Retina (tissue), 1 donor: ENCODE measurements around the gene MAN2B1.
"Not testable (repeated sequence)": the region's sequence is repeated elsewhere in the genome, so short reads cannot be mapped to it uniquely, and the experiment has no call there.

Experiments
- DNase-seq: peaks from one replicate; pipeline ENCODE4 v3.0.0-alpha.2; 2016

The MAN2B1 gene

GRCh38 chr19:12687496-12688196, 21.1 kb upstream of the MAN2B1 start, which contains the start of gene GNG14:
Gene GNG14, plus strand, starts transcription at chr19:12687998. Its CDS starts 51 bp downstream, at chr19:12688049.
- DNase-seq, result no peak

- DNase-seq, result no peak
These were observed 19.3 kb upstream of the MAN2B1 start for GRCh38 chr19:12685831-12686230.

DNA sequence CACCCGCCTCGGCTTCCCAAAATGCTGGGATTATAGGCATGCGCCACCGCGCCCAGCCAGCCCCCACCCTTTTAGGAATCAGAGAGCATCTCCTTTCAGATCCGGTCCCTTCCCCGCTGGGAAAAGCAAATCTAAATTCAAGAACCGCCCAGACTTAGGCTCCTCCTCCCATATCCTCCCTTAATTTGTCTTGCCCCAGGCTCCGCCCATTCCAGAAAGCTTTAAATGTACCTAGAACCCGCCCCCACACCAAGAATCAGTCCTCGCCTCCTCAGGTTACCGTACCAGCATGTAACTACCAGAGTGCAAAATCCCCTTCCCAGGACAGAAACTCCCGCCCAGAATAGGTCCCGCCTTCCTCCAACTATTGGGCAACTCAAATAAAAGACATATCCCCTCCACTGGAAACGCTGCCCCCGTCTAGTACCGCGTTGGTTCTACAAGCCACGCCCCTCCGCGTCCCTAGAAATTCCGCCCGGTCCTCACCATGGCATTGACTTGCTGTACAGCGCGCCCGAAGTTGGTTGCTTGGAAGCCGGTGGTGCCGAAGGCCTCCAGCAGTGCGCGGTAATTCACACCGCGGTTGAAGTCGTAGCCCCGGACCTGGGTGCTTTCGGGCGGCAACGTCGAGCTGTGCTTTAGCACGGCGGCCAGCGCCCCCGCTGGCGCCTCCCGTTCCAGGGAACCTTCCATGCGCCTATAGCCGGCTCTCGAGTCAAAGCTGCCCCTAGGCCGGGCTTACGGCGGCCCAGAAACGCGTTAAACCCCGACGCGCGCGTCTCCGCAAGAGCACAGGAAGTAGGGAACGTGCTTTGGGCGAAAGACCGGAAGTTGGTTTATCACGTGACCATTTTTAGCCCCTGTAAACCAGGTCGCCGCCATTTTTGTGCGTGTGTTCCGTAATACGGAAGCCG, 14.8 kb upstream of the MAN2B1 start, which contains the start of gene DHPS:
TSS of gene DHPS (minus strand) at position 807 of the 914 bp plus-strand sequence. CDS start at position 693, 114 bp downstream.
- DNase-seq, result peak; percentile 97

DNA sequence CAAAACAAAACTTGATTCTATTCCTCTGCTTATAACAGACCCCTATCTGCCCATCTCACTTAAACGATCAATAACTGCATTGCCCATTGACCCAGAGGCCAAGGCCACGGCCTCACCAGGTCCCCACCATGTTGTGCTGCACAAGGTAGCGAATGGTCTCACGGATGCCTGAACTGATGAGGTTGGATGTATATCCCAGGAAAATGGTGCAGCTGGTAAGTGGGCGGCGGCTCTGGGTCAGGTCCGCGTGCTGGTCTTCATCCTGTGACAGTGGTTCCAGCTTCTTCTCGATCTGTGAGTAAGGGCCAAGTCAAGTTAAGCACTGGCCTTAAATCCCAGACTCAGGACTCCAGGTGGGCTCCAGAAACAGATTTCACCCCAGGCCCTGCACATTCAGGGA, 13.5 kb upstream of the MAN2B1 start:
- no peak for DNase-seq

GRCh38 chr19:12678039-12678438, 11.5 kb upstream of the MAN2B1 start:
- not testable (repeated sequence) for DNase-seq

- DNase-seq, result no peak
These were observed 10.4 kb upstream of the MAN2B1 start for GRCh38 chr19:12676928-12677327.

DNA sequence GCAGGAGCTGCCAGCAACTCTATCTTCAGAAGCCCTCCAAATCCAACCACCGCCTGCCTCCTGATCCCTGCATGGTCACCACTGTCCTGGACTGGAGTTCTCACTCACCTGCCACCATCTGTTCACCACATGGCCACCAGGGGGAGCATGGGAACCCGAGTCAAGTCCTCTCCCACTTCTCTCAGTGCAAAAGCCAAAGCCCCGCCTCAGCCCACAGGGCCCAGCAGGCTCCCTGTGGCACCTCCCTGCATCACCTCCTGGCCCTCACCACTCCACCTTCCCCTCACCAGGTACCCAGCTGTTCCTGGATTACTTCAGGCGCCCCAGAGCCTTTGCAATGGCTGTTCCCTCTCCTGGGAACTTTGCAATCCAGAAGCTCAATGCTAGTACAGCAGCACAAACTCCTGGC, 9.8 kb upstream of the MAN2B1 start:
- peak; percentile 71 for DNase-seq

DNA sequence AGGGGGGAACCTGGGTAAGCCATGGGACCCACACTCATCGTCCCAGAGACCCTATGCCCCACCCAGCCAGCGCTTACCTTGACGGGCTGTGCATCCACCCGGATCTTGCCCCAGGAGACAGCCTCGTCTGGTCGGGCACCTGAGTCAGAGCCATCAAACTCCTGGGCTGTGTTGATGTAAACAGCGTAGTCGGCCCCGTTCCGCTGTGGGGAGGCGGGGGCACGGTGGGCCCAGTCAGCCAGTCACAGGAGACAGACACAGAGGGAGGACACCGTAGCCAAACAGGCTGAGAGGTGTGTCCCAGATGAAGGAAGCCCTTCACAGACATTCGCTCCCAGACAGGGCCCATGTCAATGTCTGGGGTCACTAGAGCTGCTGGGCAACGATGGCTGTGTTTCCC, 9.4 kb upstream of the MAN2B1 start:
- no peak for DNase-seq

DNA sequence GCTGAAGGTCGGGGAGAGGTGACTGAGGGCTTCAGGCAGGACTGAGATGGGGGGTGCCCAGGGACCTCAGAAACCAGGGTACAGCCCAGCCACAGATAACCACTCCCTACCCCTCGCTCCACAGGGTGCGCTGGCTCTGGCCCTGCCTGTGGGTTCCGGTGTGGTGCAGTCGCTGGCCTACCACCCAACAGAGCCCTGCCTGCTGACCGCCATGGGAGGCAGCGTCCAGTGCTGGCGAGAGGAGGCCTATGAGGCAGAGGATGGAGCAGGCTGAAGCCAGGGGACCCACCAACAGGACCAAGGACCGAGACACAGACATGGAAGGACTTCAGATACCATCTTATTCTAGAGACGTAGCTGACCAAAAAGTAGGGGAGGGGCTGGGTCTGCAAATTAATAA, 8.9 kb upstream of the MAN2B1 start:
- no peak for DNase-seq

DNA sequence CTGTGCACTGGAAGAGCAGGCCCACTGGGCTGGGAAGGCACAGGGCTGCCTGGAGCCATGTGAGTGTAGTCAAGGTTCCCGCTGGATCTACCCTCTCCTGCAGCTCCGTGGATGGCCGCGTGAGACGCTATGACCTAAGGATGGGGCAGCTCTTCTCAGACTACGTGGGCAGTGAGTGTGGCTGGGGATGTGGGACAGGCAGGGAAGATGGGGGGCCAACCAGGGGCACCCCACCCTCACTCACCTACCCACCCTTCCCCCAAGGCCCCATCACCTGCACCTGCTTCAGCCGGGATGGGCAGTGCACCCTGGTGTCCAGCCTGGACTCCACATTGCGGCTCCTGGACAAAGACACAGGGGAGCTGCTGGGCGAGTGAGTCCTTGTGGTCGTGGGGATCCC, 6.2 kb upstream of the MAN2B1 start:
- DNase-seq, result no peak

- DNase-seq, result no peak
These were observed 3.8 kb upstream of the MAN2B1 start for GRCh38 chr19:12670159-12670928.

GRCh38 chr19:12669270-12670158, 3.0 kb upstream of the MAN2B1 start:
- peak; percentile 97 for DNase-seq

- no peak for DNase-seq
These were observed 2.4 kb upstream of the MAN2B1 start for GRCh38 chr19:12668932-12669269.

- no peak for DNase-seq
These were observed 1.8 kb upstream of the MAN2B1 start for GRCh38 chr19:12668346-12668745.

GRCh38 chr19:12667731-12668302, 1.3 kb upstream of the MAN2B1 start:
- no peak for DNase-seq

GRCh38 chr19:12665671-12666264, 774 bp downstream of the MAN2B1 start:
- DNase-seq, result no peak

DNA sequence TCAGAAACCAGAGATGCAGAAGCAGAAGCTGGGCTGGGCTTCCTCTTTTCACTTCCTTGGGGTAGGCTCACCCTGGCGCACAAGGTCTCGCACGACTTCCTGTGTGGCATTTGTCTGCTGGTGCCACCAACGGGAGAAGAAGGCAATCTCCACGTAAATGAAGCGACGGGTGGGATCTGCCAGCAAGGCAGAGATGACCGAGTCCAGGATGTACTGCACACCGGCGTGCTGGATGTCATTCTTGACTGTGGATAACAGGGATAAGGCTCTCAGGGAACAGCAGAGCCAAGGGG, 1.3 kb downstream of the MAN2B1 start:
- no peak for DNase-seq

- no peak for DNase-seq
These were observed 1.9 kb downstream of the MAN2B1 start for GRCh38 chr19:12664406-12665280.

GRCh38 chr19:12660980-12661379, 5.6 kb downstream of the MAN2B1 start:
- DNase-seq, result no peak

DNA sequence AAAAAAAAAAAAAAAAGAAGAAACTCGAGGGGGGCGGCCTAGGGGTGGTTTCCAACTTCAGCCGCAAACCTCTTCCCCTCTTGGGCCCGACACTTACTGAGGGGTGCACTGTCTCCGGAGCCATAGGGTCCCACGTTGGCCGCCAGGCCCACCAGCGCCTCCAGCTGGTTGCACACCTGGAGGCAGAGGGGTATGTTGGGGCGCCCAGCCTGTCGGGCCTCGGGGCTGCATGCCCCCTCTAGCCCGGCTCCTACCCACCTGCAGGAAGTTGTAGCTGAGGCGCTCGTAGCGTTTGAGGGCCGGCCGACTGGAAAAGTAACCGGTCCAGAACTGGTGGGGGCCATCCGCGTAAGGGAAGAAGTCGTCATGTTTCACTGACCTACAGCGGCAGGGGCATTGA, 8.6 kb downstream of the MAN2B1 start:
- no peak for DNase-seq
